Measurements from ENCODE around the gene MTOR.

GRCh38 chr1:11109047-11109760 is 153.1 kb downstream of the MTOR start:
- TF ChIP-seq CTCF (IDR thresholded peaks at IDR 0.05; ENCODE audit: low read length) (no peak), EZH2 (optimal IDR thresholded peaks at IDR 0.05; ENCODE audit: low read depth, low read length) (no peak)
